CD8-positive, alpha-beta memory T cell (primary cell): ENCODE measurements around the gene CDK4. TPM values are rescaled to one million over a fixed set of nuclear protein-coding genes. Genes with fewer than 3 reads are reported as not detected.
"Not testable (repeated sequence)": the region's sequence is repeated elsewhere in the genome, so short reads cannot be mapped to it uniquely, and the experiment has no call there.

ENCODE experiments used
- CTCF ChIA-PET: fragments of 350-600 bp; sonication (Branson Sonifier 250); formaldehyde crosslinking; loops from one replicate; lab custom pipeline; 2021; ENCODE audit warnings: antibody characterized with exemption; lab: Charles Lee
- POLR2A ChIA-PET: fragments of 350-600 bp; sonication (Branson Sonifier 250); formaldehyde crosslinking; loops from one replicate; lab custom pipeline; 2021; ENCODE audit warnings: antibody characterized with exemption; lab: Charles Lee
- DNase-seq, 5 donors: peaks; one replicate each; pipeline versions ENCODE4 v3.0.0 to v3.0.0-alpha.2; 2020 to 2022; ENCODE audit warnings: mixed read lengths in 1 of 5
- H3K27ac ChIP-seq: one replicate; pipeline ENCODE4 v1.7.0; 2013; ENCODE audit warnings: low read depth, mild to moderate bottlenecking, low read length, moderate library complexity
- H3K27me3 ChIP-seq: 2 replicates; pipeline ENCODE4 v1.7.0; 2013; ENCODE audit warnings: low read length, mild to moderate bottlenecking; ENCODE audit not compliant: insufficient read depth, poor library complexity, severe bottlenecking
- H3K36me3 ChIP-seq: 2 replicates; pipeline ENCODE4 v1.7.0; 2013; ENCODE audit warnings: mild to moderate bottlenecking, low read length, moderate library complexity; ENCODE audit not compliant: insufficient read depth
- H3K4me1 ChIP-seq: 2 replicates; pipeline ENCODE4 v1.7.0; 2013; ENCODE audit warnings: mild to moderate bottlenecking, low read length, moderate library complexity; ENCODE audit not compliant: insufficient read depth
- H3K4me3 ChIP-seq: 2 replicates; pipeline ENCODE4 v1.7.0; 2013; ENCODE audit warnings: mild to moderate bottlenecking, low read length
- H3K9me3 ChIP-seq: 2 replicates; pipeline ENCODE4 v1.7.0; 2013; ENCODE audit warnings: mild to moderate bottlenecking, low read length
- H3K27ac Mint-ChIP-seq, 8 donors: one replicate each; pipeline ENCODE4 v1.8.0; 2020 to 2021; ENCODE audit warnings: mixed read lengths in 8 of 8, mild to moderate bottlenecking in 6 of 8, inconsistent platforms in 3 of 8, moderate library complexity in 3 of 8
- H3K27me3 Mint-ChIP-seq, 2 donors: one replicate each; pipeline ENCODE4 v1.8.0; 2020 to 2021; ENCODE audit warnings: mixed read lengths in 2 of 2, mild to moderate bottlenecking in 1 of 2, moderate library complexity in 1 of 2
- H3K36me3 Mint-ChIP-seq, 3 donors: one replicate each; pipeline ENCODE4 v1.8.0; 2020 to 2021; ENCODE audit warnings: mixed read lengths in 3 of 3, inconsistent platforms in 1 of 3, mild to moderate bottlenecking in 1 of 3
- H3K4me1 Mint-ChIP-seq, 3 donors: one replicate each; pipeline ENCODE4 v1.8.0; 2020 to 2021; ENCODE audit warnings: mixed read lengths in 3 of 3, inconsistent platforms in 1 of 3, mild to moderate bottlenecking in 1 of 3
- H3K4me3 Mint-ChIP-seq, 7 donors: one replicate each; pipeline ENCODE4 v1.8.0; 2020 to 2021; ENCODE audit warnings: mixed read lengths in 7 of 7, mild to moderate bottlenecking in 6 of 7, moderate library complexity in 4 of 7, inconsistent platforms in 2 of 7
- H3K9me3 Mint-ChIP-seq, 5 donors: one replicate each; pipeline ENCODE4 v1.8.0; 2020 to 2022; ENCODE audit warnings: mixed read lengths in 5 of 5, mild to moderate bottlenecking in 3 of 5, moderate library complexity in 2 of 5, inconsistent platforms in 1 of 5
- polyA plus RNA-seq: library from polyadenylated mRNA; unstranded; fragments of 300-500 nt; fragmentation: Illumina TruSeq; gene quantifications from one replicate; pipeline ENCODE4 v1.2.3, GENCODE V29; 2021
- total RNA-seq, 2 experiments: library from RNA; stranded (reverse); gene quantifications; one replicate each; pipeline ENCODE4 v1.2.3, GENCODE V29; 2021

The CDK4 gene
- total and polyA plus RNA-seq, 3 experiments from 2014 or later: 76.0 to 304 (median 268) TPM

DNA sequence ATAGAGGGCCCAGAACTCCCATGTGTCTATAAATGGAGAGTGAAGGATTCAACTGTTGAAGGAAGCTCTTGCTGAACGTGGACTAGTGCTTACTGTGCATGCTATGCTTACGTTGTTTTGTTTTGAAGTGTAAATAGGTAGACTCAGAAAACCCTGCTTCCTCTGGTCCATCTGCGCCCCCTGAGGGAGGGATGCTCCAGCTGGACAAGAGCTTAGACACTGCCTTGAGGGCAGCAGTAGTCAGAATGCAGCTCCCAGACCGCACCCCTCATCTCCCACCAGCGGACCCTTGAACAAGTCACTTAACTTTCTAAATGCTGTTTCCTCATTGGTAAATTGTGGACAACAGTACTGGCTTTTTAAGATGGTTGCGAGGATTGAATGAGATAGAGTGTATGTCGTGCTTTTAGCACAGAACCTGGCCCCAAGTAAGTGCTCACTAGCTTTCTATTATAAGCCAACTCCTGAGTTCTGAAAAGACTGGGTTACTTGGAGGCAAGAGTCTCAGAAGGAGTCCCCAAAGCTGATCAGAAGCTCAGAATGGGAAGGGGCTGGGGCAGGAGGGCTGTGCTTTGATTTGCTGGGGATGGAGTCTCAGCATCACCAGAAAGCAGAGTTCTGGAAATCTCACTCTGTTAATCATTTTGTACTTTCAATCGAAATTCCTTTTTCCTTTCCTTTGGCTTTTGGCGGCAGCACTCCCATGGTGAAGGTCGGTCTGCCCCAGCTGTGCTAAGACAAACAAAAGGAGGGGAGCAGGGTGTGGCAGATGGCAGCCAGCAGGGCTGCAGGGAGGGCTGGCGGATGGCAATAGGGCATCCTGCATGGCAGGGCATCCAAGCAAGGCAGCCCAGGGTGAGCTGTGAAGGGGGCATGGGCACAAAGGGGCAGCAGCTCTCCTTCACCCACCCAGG is 29.1 kb downstream of the CDK4 start:
- no peaks in the 10 kb centered on the region for H3K4me1 ChIP-seq
- peaks cover 0 to 1% of the 10 kb centered on the region in 2 donors for H3K27me3 Mint-ChIP-seq
- H3K9me3 ChIP-seq: no peaks in the 10 kb centered on the region
- no peaks in the 10 kb centered on the region for H3K9me3 Mint-ChIP-seq
- peaks cover 4 to 62% (median 14%) of the 10 kb centered on the region in 3 donors for H3K36me3 Mint-ChIP-seq
- peaks cover 30% of the 10 kb centered on the region for H3K36me3 ChIP-seq
- no peak overlapping the region for H3K4me3 ChIP-seq
- ChIA-PET POLR2A (interaction anchor here (0.6 to 1.2 kb wide), 7 partner anchors 14 to 1273 kb away, joined by 3 to 7 read pairs (median 4); partner anchors contain the start of genes ARHGEF25 and TSPAN31), CTCF (no interaction called here)
- no peak overlapping the region for H3K27ac ChIP-seq
- no peaks in the 10 kb centered on the region for H3K27me3 ChIP-seq
- H3K4me1 Mint-ChIP-seq: peaks cover 9 to 29% (median 15%) of the 10 kb centered on the region in 3 donors
- peak overlapping the region in 1 of 7 donors; percentile 23 for H3K4me3 Mint-ChIP-seq
- H3K27ac Mint-ChIP-seq: peak overlapping the region; percentile 12 to 95 (median 67)
- no peak for DNase-seq

DNA sequence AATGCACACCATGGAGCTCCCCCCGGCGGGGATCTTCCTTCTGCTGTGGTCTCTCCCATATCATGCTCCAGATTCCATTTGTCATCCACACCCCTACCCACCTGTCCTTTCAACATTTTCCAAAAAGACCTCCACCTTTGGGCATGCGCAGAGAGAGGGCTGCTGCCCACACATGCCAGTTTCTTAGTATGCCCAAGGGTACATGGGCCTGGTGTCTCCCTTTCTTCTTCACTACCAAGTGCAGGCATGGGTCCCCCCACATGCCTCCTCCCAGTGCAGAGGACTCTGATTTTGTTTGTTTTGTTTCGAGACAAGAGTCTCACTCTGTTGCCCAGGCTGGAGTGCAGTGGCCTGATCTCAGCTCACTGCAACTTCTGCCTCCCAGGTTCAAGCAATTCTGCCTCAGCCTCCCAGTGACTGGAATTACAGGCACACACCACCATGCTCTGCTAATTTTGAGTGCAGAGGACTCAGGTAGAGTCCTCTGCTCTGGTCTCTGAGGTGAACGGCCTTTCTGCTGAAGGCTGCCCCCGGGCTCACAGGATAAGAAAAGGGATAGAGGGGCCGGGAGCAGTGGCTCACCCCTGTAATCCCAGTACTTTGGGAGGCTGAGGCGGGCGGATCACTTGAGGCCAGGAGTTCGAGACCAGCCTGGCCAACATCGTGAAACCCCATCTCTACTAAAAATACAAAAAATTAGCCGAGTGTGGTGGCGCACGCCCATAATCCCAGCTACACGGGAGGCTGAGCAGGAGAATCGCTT is 30.1 kb downstream of the CDK4 start:
- H3K9me3 Mint-ChIP-seq, H3K9me3 ChIP-seq, H3K4me3 Mint-ChIP-seq, H3K4me3 ChIP-seq, CTCF ChIA-PET, H3K27ac ChIP-seq, H3K27me3 ChIP-seq, DNase-seq, H3K27me3 Mint-ChIP-seq, H3K4me1 ChIP-seq: not testable (repeated sequence)
- Mint-ChIP-seq H3K36me3 (peaks cover 4 to 59% (median 14%) of the 10 kb centered on the region in 3 donors), H3K27ac (peak overlapping the region in 4 of 8 donors; percentile 10 to 85 (median 45)), H3K4me1 (peaks cover 9 to 29% (median 15%) of the 10 kb centered on the region in 3 donors)
- POLR2A ChIA-PET: interaction anchor here (0.6 to 1.2 kb wide), 4 partner anchors 15 to 148 kb away, joined by 3 to 5 read pairs (median 3); partner anchors contain the start of gene TSPAN31
- H3K36me3 ChIP-seq: peaks cover 31% of the 10 kb centered on the region

DNA sequence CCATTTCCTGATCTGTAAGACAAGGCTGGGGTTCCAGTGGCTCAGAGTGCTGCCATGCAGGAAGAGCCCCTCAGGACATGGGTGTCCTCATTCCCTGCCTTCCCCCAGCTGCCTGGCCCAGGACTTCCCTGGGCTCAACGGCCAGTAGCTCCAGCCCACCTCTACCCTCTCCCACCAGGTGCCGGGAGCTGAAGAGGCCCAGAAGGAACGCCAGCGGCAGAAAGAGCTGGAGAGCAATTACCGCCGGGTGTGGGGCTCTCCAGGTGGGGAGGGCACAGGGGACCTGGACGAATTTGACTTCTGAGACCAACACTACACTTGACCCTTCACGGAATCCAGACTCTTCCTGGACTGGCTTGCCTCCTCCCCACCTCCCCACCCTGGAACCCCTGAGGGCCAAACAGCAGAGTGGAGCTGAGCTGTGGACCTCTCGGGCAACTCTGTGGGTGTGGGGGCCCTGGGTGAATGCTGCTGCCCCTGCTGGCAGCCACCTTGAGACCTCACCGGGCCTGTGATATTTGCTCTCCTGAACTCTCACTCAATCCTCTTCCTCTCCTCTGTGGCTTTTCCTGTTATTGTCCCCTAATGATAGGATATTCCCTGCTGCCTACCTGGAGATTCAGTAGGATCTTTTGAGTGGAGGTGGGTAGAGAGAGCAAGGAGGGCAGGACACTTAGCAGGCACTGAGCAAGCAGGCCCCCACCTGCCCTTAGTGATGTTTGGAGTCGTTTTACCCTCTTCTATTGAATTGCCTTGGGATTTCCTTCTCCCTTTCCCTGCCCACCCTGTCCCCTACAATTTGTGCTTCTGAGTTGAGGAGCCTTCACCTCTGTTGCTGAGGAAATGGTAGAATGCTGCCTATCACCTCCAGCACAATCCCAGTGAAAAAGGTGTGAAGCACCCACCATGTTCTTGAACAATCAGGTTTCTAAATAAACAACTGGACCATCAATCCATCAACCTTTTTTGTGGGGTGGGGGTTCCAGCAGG is 31.2 kb downstream of the CDK4 start:
- H3K9me3 Mint-ChIP-seq: no peaks in the 10 kb centered on the region
- peaks cover 4 to 63% (median 15%) of the 10 kb centered on the region in 3 donors for H3K36me3 Mint-ChIP-seq
- CTCF ChIA-PET: interaction anchor here (1.0 to 2.2 kb wide), 3 partner anchors 21 to 262 kb away, joined by 3 to 8 read pairs (median 4); partner anchors contain the start of gene B4GALNT1
- H3K27me3 Mint-ChIP-seq: no peaks in the 10 kb centered on the region
- H3K27ac Mint-ChIP-seq: peak overlapping the region in 4 of 8 donors; percentile 36 to 81 (median 62)
- no peak for DNase-seq
- Histone ChIP-seq H3K27ac (no peak overlapping the region), H3K4me3 (no peak overlapping the region), H3K9me3 (no peaks in the 10 kb centered on the region), H3K4me1 (no peaks in the 10 kb centered on the region), H3K36me3 (peaks cover 42% of the 10 kb centered on the region), H3K27me3 (no peaks in the 10 kb centered on the region)
- H3K4me1 Mint-ChIP-seq: peaks cover 9 to 29% (median 15%) of the 10 kb centered on the region in 3 donors
- H3K4me3 Mint-ChIP-seq: no peak overlapping the region
- POLR2A ChIA-PET: interaction anchor here (1.2 kb wide), 1 partner anchor 24 kb away, joined by 3 read pairs; the partner anchor contains the start of gene TSPAN31

DNA sequence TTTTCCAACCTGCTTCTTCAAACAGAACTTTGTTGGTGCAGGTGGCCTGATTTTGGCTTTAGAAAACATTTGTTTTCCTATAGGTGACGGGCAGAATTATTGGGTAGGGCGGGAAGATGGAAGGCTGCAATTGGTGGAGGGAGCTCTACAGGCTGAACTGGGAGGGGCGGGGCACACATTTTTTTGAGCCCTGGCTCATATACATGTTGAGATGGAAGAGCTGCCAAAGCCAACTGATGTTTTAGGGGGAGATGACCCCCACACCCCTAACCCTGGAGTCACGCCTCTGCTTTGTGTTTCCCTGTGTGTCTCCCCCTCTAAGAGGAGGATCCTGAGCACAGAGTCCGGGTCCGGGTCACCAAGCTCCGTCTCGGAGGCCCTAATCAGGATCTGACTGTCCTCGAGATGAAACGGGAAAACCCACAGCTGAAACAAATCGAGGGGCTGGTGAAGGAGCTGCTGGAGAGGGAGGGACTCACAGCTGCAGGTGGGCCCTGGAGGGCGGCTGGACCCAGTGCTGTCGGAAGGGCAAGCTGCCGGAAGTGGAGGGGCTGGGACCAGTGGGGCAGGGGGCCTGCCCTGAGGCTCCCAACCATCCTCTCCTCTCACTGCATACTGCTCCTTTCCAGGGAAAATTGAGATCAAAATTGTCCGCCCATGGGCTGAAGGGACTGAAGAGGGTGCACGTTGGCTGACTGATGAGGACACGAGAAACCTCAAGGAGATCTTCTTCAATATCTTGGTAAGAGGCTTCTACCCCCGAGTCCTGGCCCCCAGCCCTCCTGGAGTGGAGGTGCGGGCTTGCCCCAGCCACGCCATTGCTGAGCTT is 32.1 kb downstream of the CDK4 start:
- peaks cover 5 to 26% (median 14%) of the 10 kb centered on the region in 3 donors for H3K4me1 Mint-ChIP-seq
- ChIA-PET POLR2A (interaction anchor here (0.6 to 1.2 kb wide), 2 partner anchors 25 to 417 kb away, joined by 3 to 6 read pairs; partner anchors contain the start of gene TSPAN31), CTCF (interaction anchor here (1.0 to 2.2 kb wide), 3 partner anchors 21 to 261 kb away, joined by 3 to 8 read pairs (median 4); partner anchors contain the start of gene B4GALNT1)
- Histone ChIP-seq H3K36me3 (peaks cover 48% of the 10 kb centered on the region), H3K27ac (no peak overlapping the region), H3K4me1 (no peaks in the 10 kb centered on the region), H3K4me3 (no peak overlapping the region), H3K27me3 (no peaks in the 10 kb centered on the region), H3K9me3 (no peaks in the 10 kb centered on the region)
- H3K27ac Mint-ChIP-seq: peak overlapping the region in 5 of 8 donors; percentile 5 to 81 (median 70)
- H3K36me3 Mint-ChIP-seq: peaks cover 4 to 66% (median 17%) of the 10 kb centered on the region in 3 donors
- H3K9me3 Mint-ChIP-seq: no peaks in the 10 kb centered on the region
- no peak overlapping the region for H3K4me3 Mint-ChIP-seq
- DNase-seq: no peak
- H3K27me3 Mint-ChIP-seq: no peaks in the 10 kb centered on the region

DNA sequence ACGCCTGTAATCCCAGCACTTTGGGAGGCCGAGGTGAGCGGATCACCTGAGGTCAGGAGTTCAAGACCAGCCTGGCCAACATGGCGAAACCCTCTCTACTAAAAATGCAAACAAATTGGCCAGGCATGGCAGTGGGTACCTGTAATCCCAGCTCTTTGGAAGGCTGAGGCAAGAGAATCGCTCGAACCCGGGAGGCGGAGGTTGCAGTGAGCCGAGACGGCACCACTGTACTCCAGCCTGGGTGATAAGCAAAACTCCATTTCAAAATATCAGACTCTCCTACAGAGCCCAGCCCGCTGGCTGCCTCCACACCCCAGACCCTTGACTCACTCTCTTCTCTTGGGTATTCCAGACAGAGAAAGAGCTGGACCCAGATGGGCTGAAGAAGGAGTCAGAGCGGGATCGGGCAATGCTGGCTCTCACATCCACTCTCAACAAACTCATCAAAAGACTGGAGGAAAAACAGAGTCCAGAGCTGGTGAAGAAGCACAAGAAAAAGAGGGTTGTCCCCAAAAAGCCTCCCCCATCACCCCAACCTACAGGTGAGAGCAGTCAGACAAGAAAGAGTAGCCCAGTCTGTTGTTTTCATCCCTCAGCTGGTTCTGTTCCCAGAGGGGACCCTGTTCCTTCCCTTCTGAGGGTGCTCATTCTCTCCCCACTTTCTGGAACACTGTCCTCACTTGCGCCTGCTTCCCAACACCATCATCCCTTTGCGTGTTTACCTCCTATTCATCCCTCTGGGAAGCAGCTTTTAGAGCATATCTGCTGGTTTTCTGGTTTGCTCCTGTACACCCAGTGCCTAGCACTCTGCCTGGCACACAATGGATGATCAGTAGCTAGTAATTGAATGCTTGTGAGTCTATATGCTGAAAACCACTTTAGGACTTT is 33.2 kb downstream of the CDK4 start:
- H3K27me3 Mint-ChIP-seq: no peaks in the 10 kb centered on the region
- H3K4me1 Mint-ChIP-seq: peaks cover 0 to 15% (median 8%) of the 10 kb centered on the region in 3 donors
- no peak overlapping the region for H3K4me3 Mint-ChIP-seq
- H3K27ac Mint-ChIP-seq: peak overlapping the region in 6 of 8 donors; percentile 26 to 83 (median 59)
- ChIA-PET CTCF (interaction anchor here (1.4 to 2.2 kb wide), 2 partner anchors 23 to 25 kb away, joined by 4 to 8 read pairs; partner anchors contain the start of gene OS9), POLR2A (interaction anchor here (1.2 kb wide), 1 partner anchor 26 kb away, joined by 3 read pairs; the partner anchor contains the start of gene TSPAN31)
- Histone ChIP-seq H3K36me3 (peaks cover 52% of the 10 kb centered on the region), H3K4me3 (no peak overlapping the region), H3K4me1 (no peaks in the 10 kb centered on the region), H3K9me3 (no peaks in the 10 kb centered on the region), H3K27me3 (no peaks in the 10 kb centered on the region), H3K27ac (no peak overlapping the region)
- H3K9me3 Mint-ChIP-seq: no peaks in the 10 kb centered on the region
- no peak for DNase-seq
- peaks cover 4 to 67% (median 17%) of the 10 kb centered on the region in 3 donors for H3K36me3 Mint-ChIP-seq
